Suprapubic skin (tissue), 4 donors: ENCODE results near the gene TRIM54. TPM values are rescaled to one million over a fixed set of nuclear protein-coding genes. Genes with fewer than 3 reads are reported as not detected.
A peak's percentile ranks its signal among the peaks of the same experiment; 100 is the strongest.

Experiments used
- DNase-seq, 2 donors: peaks; one replicate each; pipeline ENCODE4 v3.0.0-alpha.2; 2019; ENCODE audit warnings: low spot score in 2 of 2
- H3K27ac ChIP-seq: fragments of 200-600 bp; sonication (generic); one replicate; pipeline ENCODE4 v1.5.1; 2019
- H3K27me3 ChIP-seq: fragments of 200-600 bp; sonication (generic); one replicate; pipeline ENCODE4 v1.5.1; 2019
- H3K36me3 ChIP-seq: fragments of 200-600 bp; sonication (generic); one replicate; pipeline ENCODE4 v1.5.1; 2019
- H3K4me1 ChIP-seq: fragments of 200-600 bp; sonication (generic); one replicate; pipeline ENCODE4 v1.5.1; 2019
- H3K4me3 ChIP-seq: fragments of 200-600 bp; sonication (generic); one replicate; pipeline ENCODE4 v1.5.1; 2019; ENCODE audit warnings: mild to moderate bottlenecking
- H3K9me3 ChIP-seq: fragments of 200-600 bp; sonication (generic); one replicate; pipeline ENCODE4 v1.5.1; 2019
- CTCF ChIP-seq, 2 donors: fragments of 200-600 bp in 1 of 2; fragments of 450-650 bp in 1 of 2; sonication (generic) in 1 of 2; IDR thresholded peaks; one replicate each; pipeline ENCODE4 v1.5.1; 2016 to 2019; ENCODE audit warnings: antibody characterized with exemption in 2 of 2, mild to moderate bottlenecking in 1 of 2, moderate library complexity in 1 of 2
- EP300 ChIP-seq: sonication (generic); formaldehyde crosslinking; IDR thresholded peaks from one replicate; pipeline ENCODE4 v1.6.1; 2017; ENCODE audit warnings: antibody characterized with exemption
- POLR2A ChIP-seq, 2 donors: fragments of 450-650 bp; IDR thresholded peaks; one replicate each; pipeline ENCODE4 v1.6.1; 2017; ENCODE audit warnings: antibody characterized with exemption in 2 of 2, mild to moderate bottlenecking in 2 of 2, moderate library complexity in 2 of 2
- POLR2AphosphoS5 ChIP-seq, 3 donors: sonication (generic); formaldehyde crosslinking; IDR thresholded peaks; one replicate each; pipeline ENCODE4 v1.6.1; 2017; ENCODE audit warnings: antibody characterized with exemption in 3 of 3
- WGBS: methylation state at CpG from one replicate; pipeline ENCODE4 v1.1.5; 2018; 5-methylcytosine and 5-hydroxymethylcytosine counted together
- total RNA-seq, 4 donors: library from RNA; depleted of rRNA; stranded (reverse); fragments of >200 nt; gene quantifications; one replicate each; pipeline ENCODE4 v1.1.0, GENCODE V29; 2016

Gene TRIM54
- total RNA-seq, 4 donors from 2014 or later = not detected

GRCh38 chr2:27356056-27356381, 73.8 kb downstream of the TRIM54 start:
- Histone ChIP-seq H3K27ac (peak overlapping the region; percentile 90), H3K4me3 (peak overlapping the region; percentile 75), H3K9me3 (no peaks in the 10 kb centered on the region), H3K27me3 (no peaks in the 10 kb centered on the region), H3K36me3 (no peaks in the 10 kb centered on the region), H3K4me1 (peaks cover 38% of the 10 kb centered on the region)
- TF ChIP-seq POLR2A (IDR thresholded peaks at IDR 0.05) = no peak
- peak in 1 of 3 donors; percentile 3 for TF ChIP-seq POLR2AphosphoS5 (IDR thresholded peaks at IDR 0.05)
- no peak for TF ChIP-seq EP300
- 0% methylated on average over 8 of the region's 12 CpGs for WGBS
- peak in 1 of 2 donors; percentile 72 for DNase-seq

- Histone ChIP-seq H3K27ac (peak within 1 kb of the TSS; percentile 90), H3K9me3 (no peaks in the 10 kb centered on the region), H3K4me3 (peak within 1 kb of the TSS; percentile 75), H3K27me3 (no peaks in the 10 kb centered on the region), H3K4me1 (peaks cover 38% of the 10 kb centered on the region), H3K36me3 (no peaks in the 10 kb centered on the region)
- TF ChIP-seq POLR2A (IDR thresholded peaks at IDR 0.05) = peak in 1 of 2 donors; percentile 34
- no peak for TF ChIP-seq CTCF (IDR thresholded peaks at IDR 0.05)
- TF ChIP-seq EP300 = no peak
- peak in 2 of 3 donors; percentile 53 to 68 for TF ChIP-seq POLR2AphosphoS5 (IDR thresholded peaks at IDR 0.05)
- 0% methylated on average over 35 of the region's 67 CpGs for WGBS
- peak; percentile 96 for DNase-seq
Measured at GRCh38 chr2:27356382-27357181, 74.4 kb downstream of the TRIM54 start, which contains the start of gene GTF3C2. TSS of gene GTF3C2 (minus strand) at chr2:27356764. CDS start at chr2:27343554, 13,210 bp downstream.

Other genes starting within 250 kb of the TRIM54 start
- gene TMEM214, start 249.5 kb upstream of the TRIM54 start, total RNA-seq = 10 to 100 TPM; 39.2 to 56.3 (median 44.7) TPM
- 10 to 100 TPM; 15.3 to 18.9 (median 18.5) TPM for gene AGBL5, start 230.8 kb upstream of the TRIM54 start, total RNA-seq
- gene OST4, start 210.8 kb upstream of the TRIM54 start, total RNA-seq = 100 to 1,000 TPM in 3 of 4 donors, 10 to 100 TPM in 1; 70.8 to 225 (median 199) TPM
- 10 to 100 TPM in 1 of 4 donors, 1 to 10 TPM in 3; 3.0 to 13.8 (median 5.8) TPM for gene EMILIN1, start 203.8 kb upstream of the TRIM54 start, total RNA-seq
- gene KHK, start 195.7 kb upstream of the TRIM54 start, total RNA-seq = 1 to 10 TPM; 2.8 to 6.3 (median 3.8) TPM
- 1 to 10 TPM; 1.1 to 4.2 (median 2.6) TPM for gene CGREF1, start 163.3 kb upstream of the TRIM54 start, total RNA-seq
- not detected for gene ABHD1, start 158.6 kb upstream of the TRIM54 start, total RNA-seq
- gene PREB, start 147.8 kb upstream of the TRIM54 start, total RNA-seq = 10 to 100 TPM; 40.0 to 55.3 (median 47.1) TPM
- not detected for gene PRR30, start 143.0 kb upstream of the TRIM54 start, total RNA-seq
- gene TCF23, start 133.4 kb upstream of the TRIM54 start, total RNA-seq = under 1 TPM in 1 of 4 donors, not detected in 3; 0.11 TPM
- 100 to 1,000 TPM; 109 to 177 (median 141) TPM for gene ATRAID, start 70.4 kb upstream of the TRIM54 start, total RNA-seq
- gene SLC5A6, start 70.2 kb upstream of the TRIM54 start, total RNA-seq = 10 to 100 TPM; 30.4 to 33.4 (median 33.1) TPM
- gene CAD, start 65.1 kb upstream of the TRIM54 start, total RNA-seq = 10 to 100 TPM; 33.7 to 64.8 (median 42.1) TPM
- not detected for gene SLC30A3, start 19.4 kb upstream of the TRIM54 start, total RNA-seq
- not detected for gene DNAJC5G, start 7.0 kb upstream of the TRIM54 start, total RNA-seq
- 1 to 10 TPM in 2 of 4 donors, not detected in 2; 2.1 to 3.9 TPM for gene UCN, start 26.0 kb downstream of the TRIM54 start, total RNA-seq
- 10 to 100 TPM; 51.8 to 87.5 (median 68.4) TPM for gene MPV17, start 40.7 kb downstream of the TRIM54 start, total RNA-seq
- 100 to 1,000 TPM in 1 of 4 donors, 10 to 100 TPM in 3; 53.8 to 160 (median 75.9) TPM for gene GTF3C2, start 74.3 kb downstream of the TRIM54 start, total RNA-seq
- 10 to 100 TPM; 34.3 to 68.2 (median 48.5) TPM for gene EIF2B4, start 87.9 kb downstream of the TRIM54 start, total RNA-seq
- gene SNX17, start 88.2 kb downstream of the TRIM54 start, total RNA-seq = 10 to 100 TPM; 73.4 to 89.8 (median 76.4) TPM
- 10 to 100 TPM in 3 of 4 donors, 1 to 10 TPM in 1; 7.6 to 16.7 (median 11.7) TPM for gene ZNF513, start 98.3 kb downstream of the TRIM54 start, total RNA-seq
- 10 to 100 TPM; 37.4 to 54.1 (median 49.3) TPM for gene PPM1G, start 127.2 kb downstream of the TRIM54 start, total RNA-seq
- 10 to 100 TPM; 66.8 to 84.3 (median 77.0) TPM for gene NRBP1, start 146.2 kb downstream of the TRIM54 start, total RNA-seq
- gene KRTCAP3, start 160.0 kb downstream of the TRIM54 start, total RNA-seq = 10 to 100 TPM; 31.0 to 50.1 (median 42.2) TPM
- gene IFT172, start 207.3 kb downstream of the TRIM54 start, total RNA-seq = 10 to 100 TPM; 21.6 to 70.0 (median 27.4) TPM
- 1 to 10 TPM; 4.7 to 8.0 (median 5.5) TPM for gene FNDC4, start 212.8 kb downstream of the TRIM54 start, total RNA-seq
- 1 to 10 TPM in 1 of 4 donors, under 1 TPM in 2, not detected in 1; 0.56 to 1.0 (median 0.64) TPM for gene GCKR, start 214.4 kb downstream of the TRIM54 start, total RNA-seq